HepG2 (cell line): ENCODE measurements around the gene RBCK1. TPM values are rescaled to one million over a fixed set of nuclear protein-coding genes. Genes with fewer than 3 reads are reported as not detected.
A peak's percentile ranks its signal among the peaks of the same experiment; 100 is the strongest.

Experiments
- ATAD3A ChIP-seq: sonication (generic); formaldehyde crosslinking; IDR thresholded peaks from 2 replicates; pipeline ENCODE4 v1.4.0; 2020; ENCODE audit warnings: missing genetic modification reagents
- CBFB ChIP-seq: sonication (generic); formaldehyde crosslinking; IDR thresholded peaks from 2 replicates; pipeline ENCODE4 v1.4.0; 2020; ENCODE audit warnings: missing genetic modification reagents
- CHD4 ChIP-seq: fragments of 200-600 bp; sonication (generic); IDR thresholded peaks from 2 replicates; pipeline ENCODE4 v1.7.0; 2017; ENCODE audit warnings: mild to moderate bottlenecking, low read length, borderline replicate concordance
- FOXM1 ChIP-seq: sonication (generic); formaldehyde crosslinking; IDR thresholded peaks from 2 replicates; pipeline ENCODE4 v1.5.0; 2020; ENCODE audit warnings: missing genetic modification reagents
- GPN1 ChIP-seq: sonication (generic); formaldehyde crosslinking; IDR thresholded peaks from 2 replicates; pipeline ENCODE4 v1.5.1; 2020; ENCODE audit warnings: missing genetic modification reagents, borderline replicate concordance
- HDAC6 ChIP-seq: fragments of 200-600 bp; sonication (generic); IDR thresholded peaks from 2 replicates; pipeline ENCODE4 v1.7.0; 2017; ENCODE audit warnings: mild to moderate bottlenecking, antibody characterized with exemption, low read length, low read depth
- HOXD1 ChIP-seq: sonication (generic); formaldehyde crosslinking; IDR thresholded peaks from 2 replicates; pipeline ENCODE4 v1.5.0; 2020; ENCODE audit warnings: missing genetic modification reagents
- IRX3 ChIP-seq: sonication (generic); formaldehyde crosslinking; IDR thresholded peaks from 2 replicates; pipeline ENCODE4 v1.8.1; 2023; ENCODE audit warnings: mild to moderate bottlenecking, low read depth, missing genetic modification reagents, borderline replicate concordance
- KDM3A ChIP-seq: IDR thresholded peaks from 2 replicates; pipeline ENCODE4 v1.6.1; 2018; ENCODE audit warnings: low read depth, missing compliant biosample characterization
- KMT2A ChIP-seq: sonication (generic); formaldehyde crosslinking; IDR thresholded peaks from 2 replicates; pipeline ENCODE4 v1.4.0; 2020; ENCODE audit warnings: missing genetic modification reagents
- MAFG ChIP-seq: sonication (generic); formaldehyde crosslinking; IDR thresholded peaks from 2 replicates; pipeline ENCODE4 v1.5.1; 2020; ENCODE audit warnings: mild to moderate bottlenecking, missing genetic modification reagents
- NCOR1 ChIP-seq: fragments of 200-600 bp; sonication (generic); IDR thresholded peaks from 2 replicates; pipeline ENCODE4 v1.7.0; 2017; ENCODE audit warnings: antibody characterized with exemption, low read length, borderline replicate concordance
- PRPF4 ChIP-seq: fragments of 200-400 bp; formaldehyde crosslinking; IDR thresholded peaks from 2 replicates; pipeline ENCODE4 v1.6.1; 2016; ENCODE audit warnings: low read length, low read depth; ENCODE audit not compliant: poor library complexity, severe bottlenecking
- SIN3A ChIP-seq: IDR thresholded peaks from 2 replicates; pipeline ENCODE4 v1.6.1; 2011; ENCODE audit warnings: low read depth, mild to moderate bottlenecking, control low read depth, low read length, borderline replicate concordance
- SMARCC2 ChIP-seq: fragments of 450-650 bp; IDR thresholded peaks from 2 replicates; pipeline ENCODE4 v1.6.1; 2017; ENCODE audit warnings: antibody characterized with exemption, mild to moderate bottlenecking
- ZBTB7B ChIP-seq: sonication (generic); formaldehyde crosslinking; IDR thresholded peaks from 2 replicates; pipeline ENCODE4 v1.4.0; 2020; ENCODE audit warnings: missing genetic modification reagents
- ZC3H13 ChIP-seq: sonication (generic); formaldehyde crosslinking; IDR thresholded peaks from 2 replicates; pipeline ENCODE4 v1.8.1; 2023; ENCODE audit warnings: mild to moderate bottlenecking, missing genetic modification reagents, moderate library complexity
- ZFP36L2 ChIP-seq: sonication (generic); formaldehyde crosslinking; IDR thresholded peaks from 2 replicates; pipeline ENCODE4 v1.4.0; 2020; ENCODE audit warnings: missing genetic modification reagents
- ZNF230 ChIP-seq: sonication (generic); formaldehyde crosslinking; IDR thresholded peaks from 2 replicates; pipeline ENCODE4 v1.4.0; 2020; ENCODE audit warnings: mild to moderate bottlenecking, missing genetic modification reagents
- ZNF24 ChIP-seq: fragments of 450-650 bp; IDR thresholded peaks from 2 replicates; pipeline ENCODE4 v1.6.1; 2017; ENCODE audit warnings: antibody characterized with exemption, mild to moderate bottlenecking
- ZNF350 ChIP-seq: sonication (generic); formaldehyde crosslinking; IDR thresholded peaks from 2 replicates; pipeline ENCODE4 v1.4.0; 2020; ENCODE audit warnings: mild to moderate bottlenecking, low read depth, missing genetic modification reagents, borderline replicate concordance
- ZNF432 ChIP-seq: sonication (generic); formaldehyde crosslinking; IDR thresholded peaks from 2 replicates; pipeline ENCODE4 v1.5.0; 2020; ENCODE audit warnings: missing genetic modification reagents, mild to moderate bottlenecking, borderline replicate concordance
- polyA plus RNA-seq, 8 experiments: library from polyadenylated mRNA; depleted of rRNA in 3 of 8; stranded (reverse) in 7 of 8; unstranded in 1 of 8; fragments of >200 nt; fragmentation: Illumina TruSeq in 4 of 8; extraction: Trizol in 4 of 8; gene quantifications; 2 replicates each; pipeline versions ENCODE4 v1.2.1 to v1.2.3, GENCODE V29; 2011 to 2016; ENCODE audit warnings: low read depth in 4 of 8, missing spikeins in 1 of 8, mixed read lengths in 1 of 8; ENCODE audit not compliant: insufficient read depth in 1 of 8
- total RNA-seq, 5 experiments: library from RNA; depleted of rRNA; stranded (reverse); fragments of >200 nt; fragmentation: Illumina TruSeq; extraction: Trizol; gene quantifications; 2 replicates each; pipeline ENCODE4 v1.2.3, GENCODE V29; 2016; ENCODE audit warnings: low read depth in 1 of 5
- TF ChIP-seq, protein P1 (sequence below): sonication (generic); formaldehyde crosslinking; IDR thresholded peaks from 2 replicates; pipeline ENCODE4 v1.8.0; 2023; ENCODE audit warnings: mild to moderate bottlenecking, missing genetic modification reagents
- TF ChIP-seq, protein P2 (sequence below): conservative IDR thresholded peaks from 2 replicates; pipeline ENCODE4 v1.6.1; 2018; ENCODE audit warnings: missing genetic modification reagents
- TF ChIP-seq, protein P3 (sequence below): sonication (generic); formaldehyde crosslinking; IDR thresholded peaks from 2 replicates; pipeline ENCODE4 v1.4.0; 2020; ENCODE audit warnings: missing genetic modification reagents

RBCK1 gene
- total and polyA plus RNA-seq, 2 of the 13 experiments (the other 11 are each of a cell fraction or from before 2014, with no cell fraction given): 149 to 215 TPM

DNA sequence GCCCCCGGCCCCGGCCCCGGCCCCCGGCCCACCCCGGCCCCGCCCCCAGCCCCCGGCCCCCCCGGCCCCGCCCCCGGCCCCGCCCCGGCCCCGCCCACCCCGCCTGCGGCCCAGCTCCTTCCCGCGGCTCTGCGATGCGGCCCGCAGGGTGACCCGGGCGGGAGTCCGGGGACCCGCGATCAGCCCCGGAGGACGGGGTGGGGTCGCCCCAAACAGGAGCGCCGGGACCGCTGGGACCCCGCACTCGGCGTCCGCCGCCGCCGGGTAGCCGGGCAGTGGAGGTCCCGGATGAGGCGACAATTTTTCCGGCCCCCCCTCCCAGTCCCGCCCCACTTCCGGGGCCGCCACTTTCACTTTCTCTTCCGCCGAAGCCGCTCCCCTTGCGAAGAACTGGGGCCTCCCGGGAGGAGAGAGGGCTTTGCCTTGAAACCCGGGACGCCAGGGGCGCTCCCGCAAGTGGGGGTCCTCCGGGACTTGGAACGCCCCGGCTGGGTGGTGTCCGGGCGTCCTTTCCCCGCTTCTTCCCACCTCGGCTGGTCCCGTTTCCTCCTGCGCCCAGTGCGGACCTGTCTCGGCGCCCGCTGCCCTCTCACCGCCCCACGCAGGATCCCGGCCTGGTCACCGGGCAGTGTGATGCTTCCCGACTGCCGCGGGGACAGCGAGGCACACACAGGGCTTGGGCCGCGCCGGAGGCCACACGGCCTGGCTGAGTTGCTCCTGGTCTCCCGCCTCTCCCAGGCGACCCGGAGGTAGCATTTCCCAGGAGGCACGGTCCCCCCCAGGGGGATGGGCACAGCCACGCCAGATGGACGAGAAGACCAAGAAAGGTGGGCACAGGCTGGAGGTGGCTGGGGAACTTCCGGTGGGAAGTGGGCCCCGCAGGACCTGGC lies at the start of gene RBCK1 (continued):
- 0 out of 2 replicates have a peak, but pooled peaks have one; percentile 30 for TF ChIP-seq ZFP36L2 (CRISPR knock-in tag)
- no peak for TF ChIP-seq NCOR1
- peak; percentile 26; the same call in 1 of the 2 replicates for TF ChIP-seq ZBTB7B (CRISPR knock-in tag)
- TF ChIP-seq ZNF432: no peak; the same call in 1 of the 2 replicates
- TF ChIP-seq, protein P1, sequence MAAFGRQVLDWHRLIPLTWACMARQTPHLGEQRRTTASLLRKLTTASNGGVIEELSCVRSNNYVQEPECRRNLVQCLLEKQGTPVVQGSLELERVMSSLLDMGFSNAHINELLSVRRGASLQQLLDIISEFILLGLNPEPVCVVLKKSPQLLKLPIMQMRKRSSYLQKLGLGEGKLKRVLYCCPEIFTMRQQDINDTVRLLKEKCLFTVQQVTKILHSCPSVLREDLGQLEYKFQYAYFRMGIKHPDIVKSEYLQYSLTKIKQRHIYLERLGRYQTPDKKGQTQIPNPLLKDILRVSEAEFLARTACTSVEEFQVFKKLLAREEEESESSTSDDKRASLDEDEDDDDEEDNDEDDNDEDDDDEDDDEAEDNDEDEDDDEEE: no peak; the same call in 1 of the 2 replicates
- no peak for TF ChIP-seq PRPF4
- TF ChIP-seq CBFB (CRISPR knock-in tag): peak; percentile 60
- TF ChIP-seq HOXD1 (CRISPR knock-in tag): peak; percentile 41; the same call in 1 of the 2 replicates
- TF ChIP-seq IRX3: peak; percentile 15; the same call in 1 of the 2 replicates
- TF ChIP-seq GPN1 (CRISPR knock-in tag): 0 out of 2 replicates have a peak, but pooled peaks have one; percentile 84
- TF ChIP-seq KMT2A: peak; percentile 97
- peak; percentile 76 for TF ChIP-seq SIN3A
- peak; percentile 88 for TF ChIP-seq KDM3A (CRISPR knock-in tag)
- TF ChIP-seq HDAC6: no peak
- no peak for TF ChIP-seq CHD4
- TF ChIP-seq ZC3H13 (CRISPR knock-in tag): peak; percentile 94
- TF ChIP-seq FOXM1 (CRISPR knock-in tag): no peak; the same call in 1 of the 2 replicates
- 0 out of 2 replicates have a peak, but pooled peaks have one; percentile 34 for TF ChIP-seq MAFG (CRISPR knock-in tag)
- TF ChIP-seq ZNF24: 0 out of 2 replicates have a peak, but pooled peaks have one; percentile 38
- TF ChIP-seq ZNF350 (CRISPR knock-in tag): peak; percentile 50; the same call in 1 of the 2 replicates
- TF ChIP-seq, protein P2, sequence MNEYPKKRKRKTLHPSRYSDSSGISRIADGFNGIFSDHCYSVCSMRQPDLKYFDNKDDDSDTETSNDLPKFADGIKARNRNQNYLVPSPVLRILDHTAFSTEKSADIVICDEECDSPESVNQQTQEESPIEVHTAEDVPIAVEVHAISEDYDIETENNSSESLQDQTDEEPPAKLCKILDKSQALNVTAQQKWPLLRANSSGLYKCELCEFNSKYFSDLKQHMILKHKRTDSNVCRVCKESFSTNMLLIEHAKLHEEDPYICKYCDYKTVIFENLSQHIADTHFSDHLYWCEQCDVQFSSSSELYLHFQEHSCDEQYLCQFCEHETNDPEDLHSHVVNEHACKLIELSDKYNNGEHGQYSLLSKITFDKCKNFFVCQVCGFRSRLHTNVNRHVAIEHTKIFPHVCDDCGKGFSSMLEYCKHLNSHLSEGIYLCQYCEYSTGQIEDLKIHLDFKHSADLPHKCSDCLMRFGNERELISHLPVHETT: 0 out of 2 replicates have a peak, but pooled peaks have one; percentile 34
- TF ChIP-seq ATAD3A (CRISPR knock-in tag): peak; percentile 93; the same call in 1 of the 2 replicates
- TF ChIP-seq ZNF230 (CRISPR knock-in tag): no peak; the same call in 1 of the 2 replicates
- TF ChIP-seq, protein P3, sequence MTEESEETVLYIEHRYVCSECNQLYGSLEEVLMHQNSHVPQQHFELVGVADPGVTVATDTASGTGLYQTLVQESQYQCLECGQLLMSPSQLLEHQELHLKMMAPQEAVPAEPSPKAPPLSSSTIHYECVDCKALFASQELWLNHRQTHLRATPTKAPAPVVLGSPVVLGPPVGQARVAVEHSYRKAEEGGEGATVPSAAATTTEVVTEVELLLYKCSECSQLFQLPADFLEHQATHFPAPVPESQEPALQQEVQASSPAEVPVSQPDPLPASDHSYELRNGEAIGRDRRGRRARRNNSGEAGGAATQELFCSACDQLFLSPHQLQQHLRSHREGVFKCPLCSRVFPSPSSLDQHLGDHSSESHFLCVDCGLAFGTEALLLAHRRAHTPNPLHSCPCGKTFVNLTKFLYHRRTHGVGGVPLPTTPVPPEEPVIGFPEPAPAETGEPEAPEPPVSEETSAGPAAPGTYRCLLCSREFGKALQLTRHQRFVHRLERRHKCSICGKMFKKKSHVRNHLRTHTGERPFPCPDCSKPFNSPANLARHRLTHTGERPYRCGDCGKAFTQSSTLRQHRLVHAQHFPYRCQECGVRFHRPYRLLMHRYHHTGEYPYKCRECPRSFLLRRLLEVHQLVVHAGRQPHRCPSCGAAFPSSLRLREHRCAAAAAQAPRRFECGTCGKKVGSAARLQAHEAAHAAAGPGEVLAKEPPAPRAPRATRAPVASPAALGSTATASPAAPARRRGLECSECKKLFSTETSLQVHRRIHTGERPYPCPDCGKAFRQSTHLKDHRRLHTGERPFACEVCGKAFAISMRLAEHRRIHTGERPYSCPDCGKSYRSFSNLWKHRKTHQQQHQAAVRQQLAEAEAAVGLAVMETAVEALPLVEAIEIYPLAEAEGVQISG: no peak; the same call in 1 of the 2 replicates
- TF ChIP-seq SMARCC2: no peak
